CD1c-positive myeloid dendritic cell (primary cell): ENCODE measurements around the gene PLEKHM2.

Experiments used
- DNase-seq: peaks from one replicate; pipeline ENCODE4 v3.0.0-alpha.2; 2016; ENCODE audit errors: extremely low spot score

Gene PLEKHM2

GRCh38 chr1:15724949-15725880, 41.1 kb downstream of the PLEKHM2 start:
- DNase-seq = no peak

DNA sequence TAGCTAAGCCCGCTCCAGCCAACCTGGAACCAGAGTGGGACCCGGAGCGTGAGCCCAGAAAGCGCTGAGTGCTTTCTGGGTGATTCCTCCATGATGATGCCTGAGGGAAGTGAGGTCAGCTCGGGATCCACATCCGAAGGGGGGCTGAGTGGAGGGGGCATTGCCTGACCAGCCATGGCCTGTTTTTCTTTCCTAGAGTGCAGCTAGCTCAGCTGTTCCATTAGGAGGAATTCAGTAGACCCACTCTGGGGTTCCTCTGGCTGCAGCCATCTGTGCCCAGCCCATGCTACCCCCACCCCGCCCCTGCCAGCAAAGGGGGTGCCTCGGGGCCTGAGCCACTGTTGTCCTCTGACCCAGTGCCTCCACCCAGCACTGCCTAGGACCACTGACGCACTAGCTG, 42.4 kb downstream of the PLEKHM2 start:
- DNase-seq = no peak

DNA sequence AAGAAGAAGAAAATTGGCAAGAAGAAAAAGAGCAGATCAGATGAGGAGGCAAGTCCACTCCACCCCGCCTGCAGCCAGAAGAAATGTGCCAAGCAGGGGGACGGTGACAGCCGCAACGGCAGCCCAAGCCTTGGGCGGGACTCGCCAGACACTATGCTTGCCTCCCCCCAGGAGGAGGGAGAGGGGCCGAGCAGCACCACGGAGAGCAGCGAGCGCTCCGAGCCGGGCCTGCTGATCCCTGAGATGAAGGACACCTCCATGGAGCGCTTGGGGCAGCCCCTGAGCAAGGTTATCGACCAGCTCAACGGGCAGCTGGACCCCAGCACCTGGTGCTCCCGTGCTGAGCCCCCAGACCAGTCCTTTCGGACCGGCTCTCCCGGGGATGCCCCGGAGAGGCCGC, 42.9 kb downstream of the PLEKHM2 start:
- DNase-seq = no peak

DNA sequence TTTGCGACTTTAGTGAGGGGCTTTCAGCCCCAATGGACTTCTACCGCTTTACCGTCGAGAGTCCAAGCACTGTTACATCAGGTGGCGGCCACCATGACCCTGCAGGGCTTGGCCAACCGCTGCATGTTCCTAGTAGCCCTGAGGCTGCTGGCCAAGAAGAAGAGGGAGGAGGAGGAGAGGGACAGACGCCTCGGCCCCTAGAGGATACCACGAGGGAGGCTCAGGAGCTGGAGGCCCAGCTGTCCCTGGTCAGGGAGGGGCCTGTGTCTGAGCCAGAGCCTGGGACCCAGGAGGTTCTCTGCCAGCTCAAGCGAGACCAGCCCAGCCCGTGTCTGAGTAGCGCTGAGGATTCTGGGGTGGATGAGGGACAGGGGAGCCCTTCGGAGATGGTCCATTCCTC, 43.3 kb downstream of the PLEKHM2 start:
- no peak for DNase-seq

DNA sequence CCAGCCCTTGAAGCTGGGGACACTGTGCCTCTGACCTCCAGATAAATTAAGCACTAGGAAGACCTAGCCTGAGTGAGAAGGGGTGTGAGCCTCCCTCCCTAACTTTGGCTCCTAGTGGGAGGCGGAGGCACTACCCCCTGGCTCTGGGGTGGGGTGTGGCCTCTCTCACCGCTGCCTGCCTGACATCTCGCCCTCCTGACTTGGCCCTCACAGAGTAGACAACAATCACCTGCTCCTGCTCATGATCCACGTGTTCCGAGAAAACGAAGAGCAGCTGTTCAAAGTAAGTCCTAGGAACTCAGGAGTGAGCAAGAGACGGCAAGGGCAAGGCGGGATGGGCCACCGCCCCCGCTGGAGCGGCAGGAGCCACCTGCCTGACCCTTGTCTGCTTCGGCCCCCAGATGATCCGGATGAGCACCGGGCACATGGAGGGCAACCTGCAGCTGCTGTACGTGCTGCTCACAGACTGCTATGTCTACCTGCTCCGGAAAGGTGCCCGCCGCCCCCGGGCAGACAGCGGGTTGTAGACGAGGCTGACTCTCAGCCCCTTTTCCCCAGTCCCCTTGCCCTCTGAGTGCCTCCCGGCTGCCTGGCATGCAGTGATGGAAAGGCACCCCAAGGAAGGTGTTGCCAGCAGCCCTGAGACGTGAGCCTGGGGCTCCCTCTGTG, 43.9 kb downstream of the PLEKHM2 start:
- DNase-seq = no peak

- no peak for DNase-seq
Measured at GRCh38 chr1:15728937-15729657, 45.0 kb downstream of the PLEKHM2 start.

DNA sequence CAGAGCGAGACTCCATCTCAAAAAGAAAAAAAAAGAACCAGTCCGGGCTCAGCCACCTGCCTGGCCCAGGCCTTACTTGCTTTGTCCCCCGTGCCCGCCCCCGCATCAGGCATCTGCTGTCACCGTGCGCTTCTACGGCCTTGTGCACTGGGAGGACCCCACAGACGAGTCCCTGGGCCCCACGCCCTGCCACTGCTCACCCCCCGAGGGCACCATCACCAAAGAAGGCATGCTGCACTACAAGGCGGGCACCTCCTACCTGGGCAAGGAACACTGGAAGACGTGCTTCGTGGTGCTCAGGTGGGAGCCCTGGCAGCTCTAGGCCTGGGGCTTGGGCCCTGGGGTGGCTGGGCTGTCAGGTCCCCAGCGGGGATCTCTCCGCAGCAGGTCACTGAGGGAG, 46.3 kb downstream of the PLEKHM2 start:
- no peak for DNase-seq

DNA sequence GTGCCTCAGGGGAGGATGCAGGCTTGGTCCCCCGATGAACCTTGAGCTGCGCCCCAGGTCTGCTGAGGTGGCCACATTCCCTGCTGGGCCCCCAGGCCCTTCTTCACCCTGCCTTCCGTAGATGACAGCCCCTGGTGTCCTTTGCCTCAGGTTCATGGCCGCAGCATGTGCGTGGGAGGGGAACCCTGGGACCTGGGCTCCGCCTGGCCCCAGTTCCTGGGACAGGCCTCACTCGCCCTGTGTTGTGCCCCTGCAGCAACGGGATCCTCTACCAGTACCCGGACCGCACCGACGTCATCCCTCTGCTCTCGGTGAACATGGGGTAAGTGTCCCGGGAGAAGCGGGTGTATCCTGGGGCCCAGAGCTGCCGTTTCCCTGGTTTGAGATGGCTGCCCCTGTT, 46.8 kb downstream of the PLEKHM2 start:
- no peak for DNase-seq

GRCh38 chr1:15731735-15732685, 47.9 kb downstream of the PLEKHM2 start:
- DNase-seq = no peak

DNA sequence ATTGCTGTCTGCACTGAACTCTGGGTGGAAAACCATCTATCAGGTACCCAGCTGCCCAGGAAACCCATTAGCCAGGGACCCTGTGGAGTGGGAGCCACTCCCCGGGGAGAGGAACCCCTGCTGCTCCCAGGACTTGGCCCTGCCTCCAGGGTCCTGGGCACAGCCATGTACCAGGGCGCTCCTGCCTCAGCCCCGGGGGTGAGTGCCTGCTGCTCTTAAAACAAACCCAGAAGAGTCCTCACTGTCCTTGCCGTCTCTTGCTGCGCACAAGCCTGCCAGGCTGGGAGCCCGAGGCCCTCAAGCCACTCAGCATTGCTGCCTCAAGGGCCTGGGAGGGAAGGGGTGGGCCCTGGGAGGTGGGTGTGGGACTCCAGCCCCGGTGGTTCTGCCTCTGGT, 48.6 kb downstream of the PLEKHM2 start:
- no peak for DNase-seq

DNA sequence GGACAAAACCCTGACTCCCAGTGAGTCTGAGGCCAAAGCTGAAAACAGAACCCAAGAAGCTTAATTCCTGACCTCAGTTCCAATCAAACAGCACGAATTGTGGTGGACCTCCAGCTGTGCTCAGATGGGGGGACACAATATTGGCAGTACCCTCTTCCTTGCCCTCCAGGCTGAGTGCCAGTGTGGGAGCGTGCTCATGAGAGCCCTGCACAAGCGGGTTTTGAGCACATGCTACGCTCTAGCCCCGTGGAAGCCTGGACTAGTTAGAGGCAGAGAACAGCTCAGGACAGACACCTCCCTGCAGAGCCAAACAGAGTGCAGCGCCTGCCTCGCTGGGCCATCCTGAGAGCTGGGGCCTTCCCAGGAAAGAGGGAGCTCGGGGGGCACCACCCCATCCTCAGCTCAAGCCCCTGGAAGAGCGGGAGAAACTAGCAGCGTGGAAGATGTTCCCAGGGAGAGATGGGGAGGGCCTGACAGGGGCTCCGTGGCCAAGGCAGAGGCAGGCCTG, 49.2 kb downstream of the PLEKHM2 start:
- no peak for DNase-seq

- DNase-seq = no peak
Measured at GRCh38 chr1:15733726-15734226, 49.7 kb downstream of the PLEKHM2 start.

DNA sequence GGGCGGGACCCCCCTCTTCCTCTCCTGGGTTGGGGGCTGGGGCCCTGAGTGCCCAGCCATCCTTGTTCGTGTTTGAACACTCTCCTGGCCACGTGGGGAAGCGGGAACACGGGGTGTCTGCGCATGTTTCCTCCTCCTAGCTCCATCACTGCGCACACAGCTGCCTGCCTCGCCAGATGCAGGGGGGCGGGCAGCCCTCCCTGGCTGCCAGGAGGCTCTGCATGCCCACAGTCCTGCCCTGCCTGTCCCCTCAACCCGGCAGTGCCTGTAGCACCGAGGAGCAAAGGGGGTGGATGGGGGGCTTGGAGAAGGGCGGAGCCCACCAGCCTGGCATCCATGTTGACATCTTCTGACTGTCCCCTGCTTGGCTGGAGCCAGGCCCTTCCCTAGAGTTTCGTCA, 50.2 kb downstream of the PLEKHM2 start:
- no peak for DNase-seq

GRCh38 chr1:15734901-15735300, 50.8 kb downstream of the PLEKHM2 start:
- no peak for DNase-seq

DNA sequence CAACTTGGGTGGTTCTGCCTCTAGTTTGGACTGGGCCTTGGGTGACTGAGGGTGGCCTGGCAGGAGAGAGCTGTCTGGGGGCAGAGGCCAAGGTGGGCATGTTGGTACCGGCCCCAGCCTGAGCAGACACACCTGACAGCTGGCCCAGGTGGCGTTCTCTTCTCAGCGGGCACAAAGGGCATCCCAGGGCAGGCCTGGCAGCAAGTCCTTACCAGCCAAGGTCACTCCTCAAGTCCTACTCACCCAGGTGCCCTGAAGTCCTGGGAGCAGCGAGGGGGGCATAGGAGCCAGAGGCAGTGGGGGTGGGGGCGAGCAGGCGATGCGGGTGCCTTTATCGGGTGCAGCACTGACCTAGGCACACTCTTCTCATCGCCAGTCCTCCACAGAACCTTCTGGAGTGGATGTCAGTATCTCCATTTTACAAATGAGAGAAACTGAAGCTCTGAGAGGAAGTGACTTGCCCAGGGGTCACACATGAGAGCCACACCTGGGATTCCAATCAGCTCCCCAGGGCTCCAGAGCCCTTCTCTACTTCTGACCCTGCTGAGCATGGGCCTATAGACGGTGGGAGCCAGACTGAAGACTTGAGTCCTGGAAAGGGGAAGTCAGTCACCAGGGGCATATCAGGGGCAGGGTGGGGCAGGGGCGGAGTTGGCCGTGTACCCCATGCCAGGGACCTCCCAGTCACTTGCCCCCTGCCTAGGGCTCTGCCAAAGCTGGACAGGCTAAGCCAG, 51.4 kb downstream of the PLEKHM2 start:
- DNase-seq = no peak

GRCh38 chr1:15736038-15736891, 52.1 kb downstream of the PLEKHM2 start, which contains the start of gene SLC25A34:
Gene SLC25A34 (plus strand): TSS chr1:15736258. CDS start chr1:15736486, 228 bp downstream.
- DNase-seq = no peak

DNA sequence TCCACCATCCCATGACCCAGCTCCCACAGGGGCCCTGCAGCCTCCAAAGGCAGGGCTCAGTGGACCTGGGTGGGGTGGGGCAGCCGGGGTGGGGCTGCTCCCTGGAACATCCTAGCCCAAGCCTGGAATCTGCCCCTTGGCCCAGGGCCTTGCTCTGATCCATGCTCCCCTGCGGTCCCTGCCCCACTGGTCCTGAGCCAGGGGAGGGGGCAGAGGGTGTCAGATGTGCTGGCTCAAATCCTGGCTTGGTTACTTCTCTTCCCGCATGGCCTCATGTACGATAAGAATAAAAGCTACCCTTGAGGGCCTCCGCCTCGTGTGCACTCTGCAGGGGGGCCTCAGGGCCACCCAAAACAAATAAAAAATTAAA, 52.8 kb downstream of the PLEKHM2 start:
- no peak for DNase-seq

- no peak for DNase-seq
Measured at GRCh38 chr1:15737324-15738319, 53.5 kb downstream of the PLEKHM2 start.
